PC-3 (cell line): ENCODE results near the gene ESYT1. TPM values are rescaled to one million over a fixed set of nuclear protein-coding genes. Genes with fewer than 3 reads are reported as not detected.

Experiments used
- ATAC-seq: fragments of 200-7000 bp; cut with Tn5 transposase; 2 replicates; pipeline ENCODE4 v1.9.1; 2020; ENCODE audit warnings: mild to moderate bottlenecking, moderate library complexity
- BruUV-seq: library from RNA; stranded (reverse); fragments of 400-500 nt; replicated peaks from 2 replicates; lab custom pipeline; 2021; lab: Mats Ljungman, UMichigan
- CTCF ChIA-PET: fragments of 300-600 bp; sonication (Branson Sonifier 250); formaldehyde crosslinking; loops from one replicate; lab custom pipeline; 2022; ENCODE audit warnings: antibody characterized with exemption; lab: Charles Lee
- POLR2A ChIA-PET: fragments of 300-600 bp; sonication (Branson Sonifier 250); formaldehyde crosslinking; loops from one replicate; lab custom pipeline; 2022; ENCODE audit warnings: antibody characterized with exemption; ENCODE audit not compliant: unreplicated experiment; lab: Charles Lee
- DNase-seq: peaks from one replicate; pipeline ENCODE4 v3.0.0-alpha.2; 2015
- H2AFZ ChIP-seq: fragments of 300-600 bp; sonication (generic); 2 replicates; pipeline ENCODE4 v1.6.0; 2016; ENCODE audit warnings: antibody characterized with exemption, low read length
- H3F3A ChIP-seq: fragments of 300-600 bp; sonication (generic); one replicate; pipeline ENCODE4 v1.6.0; 2017; ENCODE audit warnings: antibody characterized with exemption, low read length, control low read depth, mild to moderate bottlenecking; ENCODE audit not compliant: unreplicated experiment
- H3K27ac ChIP-seq: fragments of 300-600 bp; sonication (generic); 2 replicates; pipeline ENCODE4 v1.5.1; 2016; ENCODE audit warnings: mild to moderate bottlenecking, low read length
- H3K27me3 ChIP-seq: fragments of 300-600 bp; sonication (generic); 2 replicates; pipeline ENCODE4 v1.6.1; 2016; ENCODE audit warnings: low read length, mixed read lengths
- H3K36me3 ChIP-seq: fragments of 300-600 bp; sonication (generic); 2 replicates; pipeline ENCODE4 v1.6.1; 2016; ENCODE audit warnings: low read depth, mixed run types, low read length, mixed read lengths
- H3K4me1 ChIP-seq: fragments of 300-600 bp; sonication (generic); 2 replicates; pipeline ENCODE4 v1.5.1; 2016; ENCODE audit warnings: low read length; ENCODE audit not compliant: insufficient read depth
- H3K4me2 ChIP-seq: fragments of 300-600 bp; sonication (generic); 2 replicates; pipeline ENCODE4 v1.6.0; 2016; ENCODE audit warnings: low read length
- H3K4me3 ChIP-seq: fragments of 300-600 bp; sonication (generic); 2 replicates; pipeline ENCODE4 v1.5.1; 2016; ENCODE audit warnings: mild to moderate bottlenecking, low read length, mixed read lengths
- H3K79me2 ChIP-seq: fragments of 300-600 bp; sonication (generic); 2 replicates; pipeline ENCODE4 v1.6.1; 2017; ENCODE audit warnings: low read length, mixed read lengths
- H3K9ac ChIP-seq: fragments of 300-600 bp; sonication (generic); 2 replicates; pipeline ENCODE4 v1.6.0; 2016; ENCODE audit warnings: mild to moderate bottlenecking, low read length
- H3K9me2 ChIP-seq: fragments of 300-600 bp; sonication (generic); replicated peaks from 2 replicates; pipeline ENCODE4 v1.6.1; 2016; ENCODE audit warnings: mixed run types, low read length, mixed read lengths
- H3K9me3 ChIP-seq: fragments of 300-600 bp; sonication (generic); 2 replicates; pipeline ENCODE4 v1.6.1; 2016; ENCODE audit warnings: low read length, mixed read lengths
- H4K20me1 ChIP-seq: fragments of 300-600 bp; sonication (generic); 2 replicates; pipeline ENCODE4 v1.6.1; 2016; ENCODE audit warnings: low read length, mixed read lengths
- CTCF ChIP-seq: fragments of 300-600 bp; sonication (generic); conservative IDR thresholded peaks from 2 replicates; pipeline ENCODE4 v1.5.1; 2017; ENCODE audit warnings: antibody characterized with exemption, low read depth, mild to moderate bottlenecking, low read length
- EZH2 ChIP-seq: fragments of 300-600 bp; sonication (generic); IDR thresholded peaks from one replicate; pipeline ENCODE4 v1.6.1; 2017; ENCODE audit warnings: antibody characterized with exemption, mild to moderate bottlenecking, low read length; ENCODE audit not compliant: unreplicated experiment
- EZH2phosphoT487 ChIP-seq: fragments of 300-600 bp; sonication (generic); IDR thresholded peaks from 2 replicates; pipeline ENCODE4 v1.6.1; 2018; ENCODE audit warnings: mild to moderate bottlenecking, antibody characterized with exemption, low read length, borderline replicate concordance
- intact Hi-C: fragments of 100-400 bp; cut with micrococcal nuclease; formaldehyde crosslinking; loops from 2 replicates; pipeline ENCODE4 v1.9.0; 2023
- total RNA-seq: library from RNA; depleted of rRNA; stranded (reverse); fragments of >200 nt; gene quantifications from 2 replicates; pipeline ENCODE4 v1.2.3, GENCODE V29; 2014

ESYT1 gene
- total RNA-seq, 1 experiment from 2014 or later = 120 TPM

- no peaks in the 10 kb centered on the region for H3K27me3 ChIP-seq
- DNase-seq = peak; percentile 100
- BruUV-seq = no TSS peak
- ChIA-PET CTCF (interaction anchor here (0.6 to 1.7 kb wide), 8 partner anchors 14 to 1206 kb away, joined by 3 to 8 read pairs (median 5); partner anchors contain the start of genes ANKRD52, ERBB3, ESYT1 and ZC3H10), POLR2A (interaction anchor here (0.6 to 1.3 kb wide), 8 partner anchors 14 to 361 kb away, joined by 3 to 7 read pairs (median 4); partner anchors contain the start of genes ERBB3, ESYT1, RAB5B and ZC3H10)
- H3F3A ChIP-seq = peaks cover 2% of the 10 kb centered on the region
- peak; percentile 96 for ATAC-seq
- H3K27ac ChIP-seq = peak within 1 kb of the TSS; percentile 81
- H3K9ac ChIP-seq = peak within 1 kb of the TSS; percentile 100
- no peaks in the 10 kb centered on the region for H3K9me3 ChIP-seq
- peaks cover 42% of the 10 kb centered on the region for H3K79me2 ChIP-seq
- H3K4me1 ChIP-seq = peaks cover 25% of the 10 kb centered on the region
- no peak for TF ChIP-seq EZH2
- TF ChIP-seq EZH2phosphoT487 = no peak
- TF ChIP-seq CTCF = no peak
- intact Hi-C loops = loop anchor here (1.0 kb wide), 2 partner anchors 25 to 57 kb away; no protein-coding TSS in a partner anchor
- H4K20me1 ChIP-seq = peaks cover 19% of the 10 kb centered on the region
- peak within 1 kb of the TSS; percentile 91 for H3K4me3 ChIP-seq
- peak within 1 kb of the TSS; percentile 98 for H3K4me2 ChIP-seq
- H2AFZ ChIP-seq = peak within 1 kb of the TSS; percentile 93
- no peaks in the 10 kb centered on the region for H3K9me2 ChIP-seq
- peaks cover 32% of the 10 kb centered on the region for H3K36me3 ChIP-seq
These were observed 23.8 kb upstream of the ESYT1 start, which contains the start of gene PA2G4 for GRCh38 chr12:56104109-56104814. PA2G4 (plus strand) TSS chr12:56104559; CDS start chr12:56104738, 179 bp downstream.

GRCh38 chr12:56104815-56105608, 23.1 kb upstream of the ESYT1 start:
- Histone ChIP-seq H3K27ac (peak overlapping the region; percentile 81), H3K4me1 (peaks cover 25% of the 10 kb centered on the region), H2AFZ (peak overlapping the region; percentile 93), H3K9ac (peak overlapping the region; percentile 100), H3K27me3 (no peaks in the 10 kb centered on the region), H3K4me2 (peak overlapping the region; percentile 98), H3K9me3 (no peaks in the 10 kb centered on the region), H3K36me3 (peaks cover 38% of the 10 kb centered on the region), H4K20me1 (peaks cover 19% of the 10 kb centered on the region), H3F3A (peaks cover 2% of the 10 kb centered on the region), H3K9me2 (no peaks in the 10 kb centered on the region), H3K79me2 (peaks cover 42% of the 10 kb centered on the region), H3K4me3 (peak overlapping the region; percentile 91)
- ChIA-PET CTCF (interaction anchor here (1.6 to 1.7 kb wide), 4 partner anchors 13 to 58 kb away, joined by 5 to 8 read pairs (median 6); partner anchors contain the start of genes ERBB3 and ZC3H10), POLR2A (interaction anchor here (0.6 to 1.3 kb wide), 8 partner anchors 13 to 362 kb away, joined by 3 to 7 read pairs (median 4); partner anchors contain the start of genes ERBB3, ESYT1, RAB5B and ZC3H10)
- TF ChIP-seq CTCF (peak; percentile 14; the same call in 1 of the 2 replicates), EZH2 (no peak)
- intact Hi-C loops = loop anchor here (1.0 kb wide), 2 partner anchors 26 to 58 kb away; no protein-coding TSS in a partner anchor
- BruUV-seq = no TSS peak
- peak; percentile 9 for ATAC-seq
- peak; percentile 13 for DNase-seq
